CD4-positive, CD25-positive, alpha-beta regulatory T cell (primary cell): ENCODE measurements around the gene ELK3. TPM values are rescaled to one million over a fixed set of nuclear protein-coding genes. Genes with fewer than 3 reads are reported as not detected.

ENCODE experiments used
- ATAC-seq, 2 donors: fragments of 150-1000 bp; cut with Tn5 transposase; one replicate each; pipeline ENCODE4 v1.10.0; 2021; ENCODE audit warnings: low read depth in 2 of 2, moderate number of reproducible peaks in 2 of 2, moderate library complexity in 1 of 2
- DNase-seq, 3 donors: peaks; one replicate each; pipeline versions ENCODE4 v3.0.0 to v3.0.0-alpha.2; 2012 to 2022; ENCODE audit warnings: mixed read lengths in 1 of 3
- H3K27ac ChIP-seq: one replicate; pipeline ENCODE4 v1.7.0; 2013; ENCODE audit warnings: mild to moderate bottlenecking, low read length; ENCODE audit not compliant: insufficient read depth, poor library complexity, severe bottlenecking
- H3K27me3 ChIP-seq: one replicate; pipeline ENCODE4 v1.7.0; 2013; ENCODE audit warnings: low read length; ENCODE audit not compliant: control insufficient read depth, insufficient read depth
- H3K36me3 ChIP-seq: one replicate; pipeline ENCODE4 v1.7.0; 2013; ENCODE audit warnings: mild to moderate bottlenecking, low read length, moderate library complexity; ENCODE audit not compliant: control insufficient read depth, insufficient read depth
- H3K4me1 ChIP-seq: 2 replicates; pipeline ENCODE4 v1.7.0; 2013; ENCODE audit warnings: mild to moderate bottlenecking, low read length; ENCODE audit not compliant: insufficient read depth, control insufficient read depth, poor library complexity, severe bottlenecking
- H3K4me3 ChIP-seq: one replicate; pipeline ENCODE4 v1.7.0; 2013; ENCODE audit warnings: low read depth, mild to moderate bottlenecking, low read length, moderate library complexity
- H3K9me3 ChIP-seq, 2 experiments: 1 replicate in 1 of 2; 2 replicates in 1 of 2; pipeline ENCODE4 v1.7.0; 2013; ENCODE audit warnings: low read length in 2 of 2, mild to moderate bottlenecking in 1 of 2, moderate library complexity in 1 of 2; ENCODE audit not compliant: control insufficient read depth in 2 of 2
- H3K27ac Mint-ChIP-seq, 3 donors: one replicate each; pipeline ENCODE4 v1.8.0; 2020 to 2022; ENCODE audit warnings: mild to moderate bottlenecking in 3 of 3, mixed read lengths in 3 of 3, moderate library complexity in 2 of 3
- H3K27me3 Mint-ChIP-seq: one replicate; pipeline ENCODE4 v1.8.0; 2022; ENCODE audit warnings: mild to moderate bottlenecking, mixed read lengths
- H3K36me3 Mint-ChIP-seq: one replicate; pipeline ENCODE4 v1.8.0; 2020; ENCODE audit warnings: mixed read lengths
- H3K4me1 Mint-ChIP-seq, 4 donors: one replicate each; pipeline ENCODE4 v1.8.0; 2020 to 2022; ENCODE audit warnings: mixed read lengths in 4 of 4, mild to moderate bottlenecking in 1 of 4
- H3K4me3 Mint-ChIP-seq, 4 donors: one replicate each; pipeline ENCODE4 v1.8.0; 2020 to 2022; ENCODE audit warnings: mild to moderate bottlenecking in 4 of 4, mixed read lengths in 4 of 4, moderate library complexity in 3 of 4
- H3K9me3 Mint-ChIP-seq, 7 donors: one replicate each; pipeline ENCODE4 v1.8.0; 2020 to 2022; ENCODE audit warnings: mixed read lengths in 7 of 7, mild to moderate bottlenecking in 3 of 7, moderate library complexity in 2 of 7
- polyA plus RNA-seq, 4 donors: library from polyadenylated mRNA; unstranded; fragments of 300-500 nt; fragmentation: Illumina TruSeq; gene quantifications; one replicate each; pipeline ENCODE4 v1.2.3, GENCODE V29; 2021
- total RNA-seq: library from RNA; stranded (reverse); gene quantifications from one replicate; pipeline ENCODE4 v1.2.3, GENCODE V29; 2022

ELK3 gene
- total and polyA plus RNA-seq, 5 donors from 2014 or later = 33.4 to 84.7 (median 39.3) TPM

- peaks cover 24 to 53% (median 38%) of the 10 kb centered on the region in 4 donors for H3K4me1 Mint-ChIP-seq
- H3K27me3 Mint-ChIP-seq = no peaks in the 10 kb centered on the region
- no peak overlapping the region for H3K4me3 Mint-ChIP-seq
- peak overlapping the region in 1 of 3 donors; percentile 82 for H3K27ac Mint-ChIP-seq
- peaks cover 0 to 2% (median 0%) of the 10 kb centered on the region in 7 donors for H3K9me3 Mint-ChIP-seq
- Histone ChIP-seq H3K4me1 (peaks cover 5% of the 10 kb centered on the region), H3K27ac (no peak overlapping the region), H3K27me3 (no peaks in the 10 kb centered on the region), H3K4me3 (no peak overlapping the region), H3K9me3 (no peaks in the 10 kb centered on the region), H3K36me3 (peaks cover 81% of the 10 kb centered on the region)
- peaks cover 43% of the 10 kb centered on the region for H3K36me3 Mint-ChIP-seq
- ATAC-seq (no peak), DNase-seq (no peak)
Measured at GRCh38 chr12:96247563-96247962, 53.4 kb downstream of the ELK3 start.

GRCh38 chr12:96248136-96248931 lies 54.2 kb downstream of the ELK3 start:
- Mint-ChIP-seq H3K9me3 (peaks cover 0 to 2% (median 0%) of the 10 kb centered on the region in 7 donors), H3K4me3 (no peak overlapping the region), H3K27me3 (no peaks in the 10 kb centered on the region), H3K36me3 (peaks cover 46% of the 10 kb centered on the region), H3K4me1 (peaks cover 16 to 45% (median 36%) of the 10 kb centered on the region in 4 donors), H3K27ac (no peak overlapping the region)
- Histone ChIP-seq H3K4me1 (peaks cover 4% of the 10 kb centered on the region), H3K27ac (no peak overlapping the region), H3K9me3 (no peaks in the 10 kb centered on the region), H3K27me3 (no peaks in the 10 kb centered on the region), H3K36me3 (peaks cover 83% of the 10 kb centered on the region), H3K4me3 (no peak overlapping the region)
- DNase-seq (no peak), ATAC-seq (no peak)

GRCh38 chr12:96249196-96250118 lies 55.3 kb downstream of the ELK3 start:
- Histone ChIP-seq H3K4me3 (no peak overlapping the region), H3K36me3 (peaks cover 87% of the 10 kb centered on the region), H3K9me3 (no peaks in the 10 kb centered on the region), H3K27me3 (no peaks in the 10 kb centered on the region), H3K4me1 (peaks cover 4% of the 10 kb centered on the region), H3K27ac (no peak overlapping the region)
- H3K27me3 Mint-ChIP-seq = no peaks in the 10 kb centered on the region
- H3K4me1 Mint-ChIP-seq = peaks cover 12 to 44% (median 37%) of the 10 kb centered on the region in 4 donors
- H3K36me3 Mint-ChIP-seq = peaks cover 51% of the 10 kb centered on the region
- H3K9me3 Mint-ChIP-seq = peaks cover 0 to 2% (median 0%) of the 10 kb centered on the region in 7 donors
- no peak for ATAC-seq
- DNase-seq = no peak
- H3K27ac Mint-ChIP-seq = peak overlapping the region; percentile 85 to 92 (median 85)
- H3K4me3 Mint-ChIP-seq = peak overlapping the region in 2 of 4 donors; percentile 38 to 62

- Mint-ChIP-seq H3K36me3 (peaks cover 55% of the 10 kb centered on the region), H3K4me3 (peak overlapping the region in 1 of 4 donors; percentile 62), H3K27me3 (no peaks in the 10 kb centered on the region), H3K27ac (peak overlapping the region in 2 of 3 donors; percentile 85 to 92), H3K4me1 (peaks cover 12 to 45% (median 38%) of the 10 kb centered on the region in 4 donors), H3K9me3 (peaks cover 0 to 2% (median 0%) of the 10 kb centered on the region in 7 donors)
- Histone ChIP-seq H3K4me1 (peaks cover 4% of the 10 kb centered on the region), H3K36me3 (peaks cover 81% of the 10 kb centered on the region), H3K4me3 (no peak overlapping the region), H3K27me3 (no peaks in the 10 kb centered on the region), H3K27ac (no peak overlapping the region), H3K9me3 (no peaks in the 10 kb centered on the region)
- ATAC-seq = no peak
- DNase-seq = no peak
Measured at GRCh38 chr12:96250119-96250685, 56.0 kb downstream of the ELK3 start.

GRCh38 chr12:96255077-96255476 lies 60.9 kb downstream of the ELK3 start:
- H3K4me1 Mint-ChIP-seq = peaks cover 12 to 36% (median 22%) of the 10 kb centered on the region in 4 donors
- peak overlapping the region in 1 of 3 donors; percentile 89 for H3K27ac Mint-ChIP-seq
- H3K27me3 Mint-ChIP-seq = no peaks in the 10 kb centered on the region
- peaks cover 4% of the 10 kb centered on the region for H3K4me1 ChIP-seq
- ATAC-seq = no peak
- no peak overlapping the region for H3K27ac ChIP-seq
- H3K36me3 ChIP-seq = peaks cover 50% of the 10 kb centered on the region
- peak overlapping the region in 1 of 4 donors; percentile 17 for H3K4me3 Mint-ChIP-seq
- no peaks in the 10 kb centered on the region for H3K27me3 ChIP-seq
- no peak overlapping the region for H3K4me3 ChIP-seq
- no peak for DNase-seq
- H3K9me3 Mint-ChIP-seq = peaks cover 0 to under 1% (median 0%) of the 10 kb centered on the region in 7 donors
- peaks cover 34% of the 10 kb centered on the region for H3K36me3 Mint-ChIP-seq
- no peaks in the 10 kb centered on the region for H3K9me3 ChIP-seq

GRCh38 chr12:96256672-96257361 lies 62.6 kb downstream of the ELK3 start:
- Histone ChIP-seq H3K27ac (peak overlapping the region; percentile 41), H3K36me3 (peaks cover 48% of the 10 kb centered on the region), H3K4me3 (no peak overlapping the region), H3K9me3 (no peaks in the 10 kb centered on the region), H3K4me1 (no peaks in the 10 kb centered on the region), H3K27me3 (no peaks in the 10 kb centered on the region)
- no peak for DNase-seq
- H3K36me3 Mint-ChIP-seq = peaks cover 37% of the 10 kb centered on the region
- H3K9me3 Mint-ChIP-seq = no peaks in the 10 kb centered on the region
- no peak overlapping the region for H3K4me3 Mint-ChIP-seq
- no peak overlapping the region for H3K27ac Mint-ChIP-seq
- ATAC-seq = peak in 1 of 2 donors; percentile 10
- peaks cover 0 to 28% (median 12%) of the 10 kb centered on the region in 4 donors for H3K4me1 Mint-ChIP-seq
- H3K27me3 Mint-ChIP-seq = no peaks in the 10 kb centered on the region

- Mint-ChIP-seq H3K4me3 (no peak overlapping the region), H3K27me3 (no peaks in the 10 kb centered on the region), H3K36me3 (peaks cover 30% of the 10 kb centered on the region), H3K27ac (no peak overlapping the region), H3K9me3 (no peaks in the 10 kb centered on the region), H3K4me1 (peaks cover 0 to 25% (median 6%) of the 10 kb centered on the region in 4 donors)
- no peaks in the 10 kb centered on the region for H3K27me3 ChIP-seq
- DNase-seq (no peak), ATAC-seq (no peak)
- no peaks in the 10 kb centered on the region for H3K9me3 ChIP-seq
- H3K4me3 ChIP-seq = peak overlapping the region; percentile 27
- H3K4me1 ChIP-seq = no peaks in the 10 kb centered on the region
- peaks cover 48% of the 10 kb centered on the region for H3K36me3 ChIP-seq
- no peak overlapping the region for H3K27ac ChIP-seq
Measured at GRCh38 chr12:96257550-96258103, 63.5 kb downstream of the ELK3 start.
